CD14-positive monocyte (primary cell): ENCODE results near the gene BAZ1B. TPM values are rescaled to one million over a fixed set of nuclear protein-coding genes. Genes with fewer than 3 reads are reported as not detected.
"Not testable (repeated sequence)": the region's sequence is repeated elsewhere in the genome, so short reads cannot be mapped to it uniquely, and the experiment has no call there.

Source experiments
- DNase-seq, 3 donors: peaks; one replicate each; pipeline ENCODE4 v3.0.0-alpha.2; 2011 to 2022
- H2AFZ ChIP-seq: 2 replicates; pipeline ENCODE4 v1.6.0; 2012; ENCODE audit warnings: mild to moderate bottlenecking, low read depth, low read length, inconsistent platforms; ENCODE audit not compliant: insufficient read depth, poor library complexity, severe bottlenecking
- H3K27ac ChIP-seq, 2 donors: 1 replicate in 1 of 2; 2 replicates in 1 of 2; pipeline ENCODE4 v1.5.1; 2012 to 2013; ENCODE audit warnings: low read length in 2 of 2, control low read depth in 1 of 2, inconsistent platforms in 1 of 2, low read depth in 1 of 2, mild to moderate bottlenecking in 1 of 2
- H3K27me3 ChIP-seq, 2 donors: one replicate each; pipeline versions ENCODE4 v1.6.0 to v1.6.1; 2011 to 2013; ENCODE audit warnings: low read length in 2 of 2; ENCODE audit not compliant: control insufficient read depth in 2 of 2, insufficient read depth in 2 of 2
- H3K36me3 ChIP-seq, 2 donors: replicated peaks in 1 of 2; 1 replicate in 1 of 2; 2 replicates in 1 of 2; pipeline versions ENCODE4 v1.5.1 to v1.6.1; 2012 to 2013; ENCODE audit warnings: low read length in 2 of 2, control low read depth in 1 of 2, inconsistent platforms in 1 of 2, mild to moderate bottlenecking in 1 of 2; ENCODE audit not compliant: insufficient read depth in 2 of 2, control insufficient read depth in 1 of 2
- H3K4me1 ChIP-seq, 2 donors: 1 replicate in 1 of 2; 2 replicates in 1 of 2; pipeline versions ENCODE4 v1.5.1 to v1.6.1; 2012 to 2013; ENCODE audit warnings: low read length in 2 of 2, control low read depth in 1 of 2, inconsistent platforms in 1 of 2, mild to moderate bottlenecking in 1 of 2, moderate library complexity in 1 of 2; ENCODE audit not compliant: insufficient read depth in 2 of 2, control insufficient read depth in 1 of 2
- H3K4me2 ChIP-seq: replicated peaks from 2 replicates; pipeline ENCODE3; 2012; ENCODE audit warnings: low read length, moderate library complexity, mild to moderate bottlenecking; ENCODE audit not compliant: poor library complexity, severe bottlenecking; ENCODE audit errors: extremely low read depth
- H3K4me3 ChIP-seq, 3 experiments: fragments of 200-600 bp in 1 of 3; sonication (generic) in 1 of 3; replicated peaks in 1 of 3; 1 replicate in 2 of 3; 2 replicates in 1 of 3; pipeline ENCODE4 v1.5.1; 2011 to 2013; ENCODE audit warnings: low read length in 3 of 3, mild to moderate bottlenecking in 3 of 3, control low read depth in 2 of 3, low read depth in 2 of 3, inconsistent platforms in 1 of 3, moderate library complexity in 1 of 3
- H3K79me2 ChIP-seq: 2 replicates; pipeline ENCODE4 v1.6.0; 2012; ENCODE audit warnings: mild to moderate bottlenecking, control low read depth, inconsistent platforms, low read length, moderate library complexity; ENCODE audit not compliant: insufficient read depth
- H3K9ac ChIP-seq: 2 replicates; pipeline ENCODE4 v1.6.0; 2017; ENCODE audit warnings: low read length, mild to moderate bottlenecking; ENCODE audit not compliant: insufficient read depth, poor library complexity, severe bottlenecking
- H3K9me3 ChIP-seq, 2 donors: replicated peaks in 1 of 2; 1 replicate in 1 of 2; 2 replicates in 1 of 2; pipeline versions ENCODE4 v1.5.1 to v1.6.1; 2012 to 2013; ENCODE audit warnings: low read length in 2 of 2, control low read depth in 1 of 2; ENCODE audit not compliant: control insufficient read depth in 1 of 2, insufficient read depth in 1 of 2
- H4K20me1 ChIP-seq: 2 replicates; pipeline ENCODE4 v1.6.0; 2012; ENCODE audit warnings: mild to moderate bottlenecking, low read length, control low read depth, moderate library complexity; ENCODE audit not compliant: insufficient read depth
- H3K27ac Mint-ChIP-seq, 7 donors: one replicate each; pipeline ENCODE4 v1.8.0; 2020; ENCODE audit warnings: mild to moderate bottlenecking in 7 of 7, mixed read lengths in 7 of 7, moderate library complexity in 6 of 7, inconsistent platforms in 2 of 7
- H3K27me3 Mint-ChIP-seq, 3 donors: one replicate each; pipeline ENCODE4 v1.8.0; 2021 to 2022; ENCODE audit warnings: low read depth in 3 of 3, mild to moderate bottlenecking in 3 of 3, mixed read lengths in 3 of 3, moderate library complexity in 3 of 3, inconsistent platforms in 1 of 3
- H3K36me3 Mint-ChIP-seq, 2 donors: one replicate each; pipeline ENCODE4 v1.8.0; 2020; ENCODE audit warnings: mixed read lengths in 2 of 2, inconsistent platforms in 1 of 2, mild to moderate bottlenecking in 1 of 2
- H3K4me1 Mint-ChIP-seq: one replicate; pipeline ENCODE4 v1.8.0; 2020; ENCODE audit warnings: mild to moderate bottlenecking, mixed read lengths
- H3K4me3 Mint-ChIP-seq, 2 donors: one replicate each; pipeline ENCODE4 v1.8.0; 2020; ENCODE audit warnings: mild to moderate bottlenecking in 2 of 2, mixed read lengths in 2 of 2, moderate library complexity in 1 of 2
- H3K9me3 Mint-ChIP-seq, 7 donors: one replicate each; pipeline ENCODE4 v1.8.0; 2020 to 2022; ENCODE audit warnings: mixed read lengths in 7 of 7, mild to moderate bottlenecking in 6 of 7, moderate library complexity in 6 of 7, inconsistent platforms in 2 of 7
- CTCF ChIP-seq: fragments of 200-600 bp; IDR thresholded peaks from one replicate; pipeline ENCODE4 v1.8.0; 2022; ENCODE audit warnings: antibody characterized with exemption, mild to moderate bottlenecking
- WGBS: methylation state at CpG from one replicate; pipeline ENCODE4 v1.1.5; 2013; ENCODE audit warnings: missing lambda C conversion rate; ENCODE audit not compliant: insufficient coverage; 5-methylcytosine and 5-hydroxymethylcytosine counted together
- intact Hi-C, 2 donors: fragments of 100-400 bp; cut with micrococcal nuclease; formaldehyde crosslinking; loops; one replicate each; pipeline versions ENCODE4 v1.15.0 to v1.15.1; 2023
- polyA plus RNA-seq, 3 donors: library from polyadenylated mRNA; depleted of rRNA in 1 of 3; unstranded in 2 of 3; stranded (reverse) in 1 of 3; fragments of 300-500 nt in 2 of 3; fragments of >200 nt in 1 of 3; fragmentation: Illumina TruSeq in 2 of 3; gene quantifications; 1 replicate in 2 of 3; 2 replicates in 1 of 3; pipeline ENCODE4 v1.2.3, GENCODE V29; 2012 to 2021

The BAZ1B gene
- polyA plus RNA-seq, 3 donors: 2.5 to 12.1 (median 5.0) TPM

- Histone ChIP-seq H3K4me3 (no peak overlapping the region), H3K27ac (peak overlapping the region in 1 of 2 donors; percentile 8), H3K9me3 (no peaks in the 10 kb centered on the region), H2AFZ (no peak overlapping the region), H3K36me3 (peaks cover 76 to 93% of the 10 kb centered on the region in 2 donors), H3K4me2 (no peak overlapping the region), H3K4me1 (no peaks in the 10 kb centered on the region), H3K9ac (no peak overlapping the region), H3K79me2 (peaks cover 90% of the 10 kb centered on the region), H4K20me1 (peaks cover 40% of the 10 kb centered on the region), H3K27me3 (no peaks in the 10 kb centered on the region)
- peak overlapping the region in 2 of 7 donors; percentile 4 to 21 for H3K27ac Mint-ChIP-seq
- WGBS: no CpG with 5 or more reads among the region's 1 CpG
- H3K9me3 Mint-ChIP-seq: peaks cover 0 to 3% (median 0%) of the 10 kb centered on the region in 7 donors
- DNase-seq: no peak
- no peaks in the 10 kb centered on the region for H3K27me3 Mint-ChIP-seq
- peaks cover 67 to 80% of the 10 kb centered on the region in 2 donors for H3K36me3 Mint-ChIP-seq
- intact Hi-C loops: no loop called here
- H3K4me3 Mint-ChIP-seq: no peak overlapping the region
- no peaks in the 10 kb centered on the region for H3K4me1 Mint-ChIP-seq
- TF ChIP-seq CTCF: no peak
Observed at GRCh38 chr7:73483171-73483570, 38.9 kb downstream of the BAZ1B start.

GRCh38 chr7:73482746-73483145 lies 39.3 kb downstream of the BAZ1B start:
- no peak overlapping the region for H2AFZ ChIP-seq
- Mint-ChIP-seq H3K27me3 (no peaks in the 10 kb centered on the region), H3K36me3 (peaks cover 67 to 80% of the 10 kb centered on the region in 2 donors), H3K9me3 (peaks cover 0 to 3% (median 0%) of the 10 kb centered on the region in 7 donors), H3K27ac (peak overlapping the region in 3 of 7 donors; percentile 4 to 25 (median 21)), H3K4me1 (no peaks in the 10 kb centered on the region), H3K4me3 (no peak overlapping the region)
- H3K27me3 ChIP-seq: no peaks in the 10 kb centered on the region
- H3K27ac ChIP-seq: peak overlapping the region in 1 of 2 donors; percentile 8
- H3K79me2 ChIP-seq: peaks cover 89% of the 10 kb centered on the region
- no peak for TF ChIP-seq CTCF
- no peak overlapping the region for H3K4me3 ChIP-seq
- no peak overlapping the region for H3K4me2 ChIP-seq
- intact Hi-C loops: no loop called here
- H4K20me1 ChIP-seq: peaks cover 43% of the 10 kb centered on the region
- DNase-seq: no peak
- H3K36me3 ChIP-seq: peaks cover 76 to 93% of the 10 kb centered on the region in 2 donors
- WGBS: no CpG with 5 or more reads among the region's 5 CpGs
- H3K9ac ChIP-seq: no peak overlapping the region
- H3K9me3 ChIP-seq: no peaks in the 10 kb centered on the region
- H3K4me1 ChIP-seq: no peaks in the 10 kb centered on the region

GRCh38 chr7:73481521-73481920 lies 40.6 kb downstream of the BAZ1B start:
- Histone ChIP-seq H4K20me1 (peaks cover 43% of the 10 kb centered on the region), H3K79me2 (peaks cover 89% of the 10 kb centered on the region), H3K36me3 (peaks cover 76 to 93% of the 10 kb centered on the region in 2 donors)
- H3K27me3 ChIP-seq, DNase-seq, H3K4me3 ChIP-seq, intact Hi-C loops, H3K27me3 Mint-ChIP-seq, H3K9me3 ChIP-seq, H3K4me2 ChIP-seq, H2AFZ ChIP-seq, H3K4me3 Mint-ChIP-seq, H3K4me1 Mint-ChIP-seq, H3K9ac ChIP-seq, H3K4me1 ChIP-seq, H3K9me3 Mint-ChIP-seq, H3K27ac ChIP-seq: not testable (repeated sequence)
- Mint-ChIP-seq H3K27ac (peak overlapping the region in 1 of 7 donors; percentile 26), H3K36me3 (peaks cover 70 to 82% of the 10 kb centered on the region in 2 donors)
- 98% methylated on average over 7 of the region's 12 CpGs for WGBS
